Measurements from ENCODE around the gene SWAP70. TPM values are rescaled to one million over a fixed set of nuclear protein-coding genes. Genes with fewer than 3 reads are reported as not detected.

Gene SWAP70
- 24.9 to 32.1 TPM (median 28.9 TPM) in 5 replicates for total RNA-seq (2022; extraction: Qiagen RNA extraction)

DNA sequence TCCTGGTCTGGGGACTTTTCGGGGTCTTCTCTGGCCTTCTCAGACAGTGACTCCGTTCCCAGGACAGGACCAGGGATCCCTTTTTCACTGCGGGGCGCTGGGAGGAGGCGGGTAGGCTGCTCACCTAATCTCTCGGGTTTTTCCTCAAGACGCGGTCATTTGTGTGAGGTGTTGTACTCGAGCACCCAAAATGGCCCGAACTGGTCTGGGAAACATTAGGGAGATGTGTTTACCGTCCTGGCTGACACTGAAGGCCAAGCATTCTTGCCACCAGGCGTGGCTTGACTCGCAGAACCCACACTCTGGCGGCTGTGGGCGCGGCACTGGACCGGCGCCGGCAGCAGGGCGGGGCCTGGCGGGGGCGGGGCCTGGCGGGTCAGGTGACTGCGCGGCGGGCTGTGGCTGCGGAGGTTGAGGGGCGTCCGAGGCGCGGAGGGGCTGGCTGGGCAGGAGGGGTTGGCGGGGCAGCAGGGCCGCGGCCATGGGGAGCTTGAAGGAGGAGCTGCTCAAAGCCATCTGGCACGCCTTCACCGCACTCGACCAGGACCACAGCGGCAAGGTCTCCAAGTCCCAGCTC is at the start of gene SWAP70:
Gene SWAP70, plus strand, starts transcription at position 379 of the 577 bp plus-strand sequence. Its CDS starts 103 bp downstream, at position 482.

Other genes starting within 250 kb of the SWAP70 start
- gene ZNF143, start 203.1 kb upstream of the SWAP70 start, total RNA-seq (2022; extraction: Qiagen RNA extraction), result 9.8 to 16.0 TPM (median 11.5 TPM) in 5 replicates
- gene WEE1, start 90.4 kb upstream of the SWAP70 start, total RNA-seq (2022; extraction: Qiagen RNA extraction), result 18.9 to 20.7 TPM (median 19.9 TPM) in 5 replicates

Measured in A549 treated with CORT108297 at 1 μM for 4 hours (cell line).